Natural killer cell (primary cell): ENCODE measurements around the gene RTCA. TPM values are rescaled to one million over a fixed set of nuclear protein-coding genes. Genes with fewer than 3 reads are reported as not detected.

Source experiments
- ATAC-seq, 3 donors: fragments of 150-1000 bp in 2 of 3; fragments of 200-7000 bp in 1 of 3; cut with Tn5 transposase; 1 replicate in 1 of 3; 2 replicates in 2 of 3; pipeline ENCODE4 v1.10.0; 2021; ENCODE audit warnings: mild to moderate bottlenecking in 2 of 3, moderate library complexity in 2 of 3
- DNase-seq, 2 donors: peaks; one replicate each; pipeline versions ENCODE4 v3.0.0 to v3.0.0-alpha.2; 2013 to 2021; ENCODE audit warnings: mixed read lengths in 1 of 2
- H3K27ac ChIP-seq: one replicate; pipeline ENCODE4 v1.5.1; 2013; ENCODE audit warnings: mild to moderate bottlenecking, low read length
- H3K27me3 ChIP-seq: one replicate; pipeline ENCODE4 v1.6.1; 2013; ENCODE audit warnings: low read length; ENCODE audit not compliant: control insufficient read depth, insufficient read depth
- H3K36me3 ChIP-seq: one replicate; pipeline ENCODE4 v1.6.1; 2013; ENCODE audit warnings: low read length; ENCODE audit not compliant: control insufficient read depth, insufficient read depth
- H3K4me1 ChIP-seq: one replicate; pipeline ENCODE4 v1.6.1; 2013; ENCODE audit warnings: low read length; ENCODE audit not compliant: control insufficient read depth, insufficient read depth
- H3K4me3 ChIP-seq: one replicate; pipeline ENCODE4 v1.5.1; 2013; ENCODE audit warnings: low read length
- H3K9me3 ChIP-seq: one replicate; pipeline ENCODE4 v1.6.1; 2013; ENCODE audit warnings: low read length; ENCODE audit not compliant: control insufficient read depth, insufficient read depth
- H3K27ac Mint-ChIP-seq, 2 donors: one replicate each; pipeline ENCODE4 v1.8.0; 2022; ENCODE audit warnings: mild to moderate bottlenecking in 2 of 2, mixed read lengths in 2 of 2, moderate library complexity in 1 of 2
- H3K27me3 Mint-ChIP-seq, 2 donors: one replicate each; pipeline ENCODE4 v1.8.0; 2022; ENCODE audit warnings: low read depth in 2 of 2, mixed read lengths in 2 of 2
- H3K36me3 Mint-ChIP-seq: one replicate; pipeline ENCODE4 v1.8.0; 2022; ENCODE audit warnings: mixed read lengths
- H3K4me1 Mint-ChIP-seq, 2 donors: one replicate each; pipeline ENCODE4 v1.8.0; 2022; ENCODE audit warnings: mixed read lengths in 2 of 2
- H3K4me3 Mint-ChIP-seq: one replicate; pipeline ENCODE4 v1.8.0; 2022; ENCODE audit warnings: mild to moderate bottlenecking, moderate library complexity, mixed read lengths
- H3K9me3 Mint-ChIP-seq, 2 donors: one replicate each; pipeline ENCODE4 v1.8.0; 2022; ENCODE audit warnings: mixed read lengths in 2 of 2
- WGBS: methylation state at CpG from one replicate; pipeline ENCODE4 v1.1.7; 2013; ENCODE audit warnings: missing lambda C conversion rate; ENCODE audit not compliant: insufficient coverage; 5-methylcytosine and 5-hydroxymethylcytosine counted together
- intact Hi-C: fragments of 100-400 bp; cut with micrococcal nuclease; formaldehyde crosslinking; loops from one replicate; pipeline ENCODE4 v1.14.2; 2022
- total RNA-seq, 4 donors: library from RNA; stranded (reverse); fragments of 120-200 nt in 1 of 4; gene quantifications; one replicate each; pipeline versions ENCODE4 v1.2.3 to v1.2.4, GENCODE V29; 2013 to 2022
- TF ChIP-seq, protein P1 (sequence below): fragments of 200-600 bp; IDR thresholded peaks from one replicate; pipeline ENCODE4 v1.8.0; 2022; ENCODE audit warnings: antibody characterized with exemption

The RTCA gene
- total RNA-seq, 3 donors from 2014 or later (not counting 1 experiment from before 2014, with no cell fraction given) = 49.3 to 60.8 (median 52.3) TPM

DNA sequence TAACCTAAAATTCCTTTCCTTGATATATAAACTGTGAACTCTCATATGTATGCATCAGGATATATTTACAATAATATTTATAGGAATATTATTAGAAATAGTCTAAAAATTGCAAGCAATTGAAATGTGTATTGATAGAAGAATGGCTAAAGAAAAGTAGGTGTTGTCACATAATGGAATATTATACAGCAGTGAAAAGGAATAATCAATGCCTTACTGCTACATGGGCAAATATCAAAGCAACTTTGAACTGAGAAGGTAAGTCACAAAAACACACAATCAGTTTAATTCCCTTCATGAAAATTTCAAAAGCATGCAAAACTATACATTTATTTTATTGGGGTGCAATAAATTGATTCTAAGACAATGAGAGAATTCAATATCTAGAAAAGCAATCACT, 50.6 kb downstream of the RTCA start:
- H3K4me1 Mint-ChIP-seq = no peaks in the 10 kb centered on the region
- Histone ChIP-seq H3K36me3 (no peaks in the 10 kb centered on the region), H3K4me3 (no peak overlapping the region), H3K4me1 (no peaks in the 10 kb centered on the region), H3K9me3 (peaks cover 18% of the 10 kb centered on the region), H3K27me3 (no peaks in the 10 kb centered on the region), H3K27ac (no peak overlapping the region)
- no peak for DNase-seq
- peaks cover 5 to 6% of the 10 kb centered on the region in 2 donors for H3K9me3 Mint-ChIP-seq
- TF ChIP-seq, protein P1, sequence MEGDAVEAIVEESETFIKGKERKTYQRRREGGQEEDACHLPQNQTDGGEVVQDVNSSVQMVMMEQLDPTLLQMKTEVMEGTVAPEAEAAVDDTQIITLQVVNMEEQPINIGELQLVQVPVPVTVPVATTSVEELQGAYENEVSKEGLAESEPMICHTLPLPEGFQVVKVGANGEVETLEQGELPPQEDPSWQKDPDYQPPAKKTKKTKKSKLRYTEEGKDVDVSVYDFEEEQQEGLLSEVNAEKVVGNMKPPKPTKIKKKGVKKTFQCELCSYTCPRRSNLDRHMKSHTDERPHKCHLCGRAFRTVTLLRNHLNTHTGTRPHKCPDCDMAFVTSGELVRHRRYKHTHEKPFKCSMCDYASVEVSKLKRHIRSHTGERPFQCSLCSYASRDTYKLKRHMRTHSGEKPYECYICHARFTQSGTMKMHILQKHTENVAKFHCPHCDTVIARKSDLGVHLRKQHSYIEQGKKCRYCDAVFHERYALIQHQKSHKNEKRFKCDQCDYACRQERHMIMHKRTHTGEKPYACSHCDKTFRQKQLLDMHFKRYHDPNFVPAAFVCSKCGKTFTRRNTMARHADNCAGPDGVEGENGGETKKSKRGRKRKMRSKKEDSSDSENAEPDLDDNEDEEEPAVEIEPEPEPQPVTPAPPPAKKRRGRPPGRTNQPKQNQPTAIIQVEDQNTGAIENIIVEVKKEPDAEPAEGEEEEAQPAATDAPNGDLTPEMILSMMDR = no peak
- no peak overlapping the region for H3K4me3 Mint-ChIP-seq
- H3K27me3 Mint-ChIP-seq = peaks cover 0 to 6% of the 10 kb centered on the region in 2 donors
- ATAC-seq = no peak
- intact Hi-C loops = no loop called here
- peaks cover 10% of the 10 kb centered on the region for H3K36me3 Mint-ChIP-seq
- H3K27ac Mint-ChIP-seq = no peak overlapping the region

GRCh38 chr1:100320311-100321099, 54.5 kb downstream of the RTCA start:
- Histone ChIP-seq H3K27me3 (no peaks in the 10 kb centered on the region), H3K4me1 (no peaks in the 10 kb centered on the region), H3K9me3 (peaks cover 17% of the 10 kb centered on the region), H3K4me3 (no peak overlapping the region), H3K36me3 (no peaks in the 10 kb centered on the region), H3K27ac (no peak overlapping the region)
- intact Hi-C loops = no loop called here
- Mint-ChIP-seq H3K36me3 (peaks cover 10% of the 10 kb centered on the region), H3K4me1 (no peaks in the 10 kb centered on the region), H3K27me3 (no peaks in the 10 kb centered on the region), H3K27ac (no peak overlapping the region), H3K4me3 (no peak overlapping the region), H3K9me3 (peaks cover 5 to 6% of the 10 kb centered on the region in 2 donors)
- 100% methylated on average over 2 of the region's 2 CpGs for whole genome bisulfite sequencing
- DNase-seq = no peak
- ATAC-seq = no peak
- TF ChIP-seq, protein P1 = no peak

DNA sequence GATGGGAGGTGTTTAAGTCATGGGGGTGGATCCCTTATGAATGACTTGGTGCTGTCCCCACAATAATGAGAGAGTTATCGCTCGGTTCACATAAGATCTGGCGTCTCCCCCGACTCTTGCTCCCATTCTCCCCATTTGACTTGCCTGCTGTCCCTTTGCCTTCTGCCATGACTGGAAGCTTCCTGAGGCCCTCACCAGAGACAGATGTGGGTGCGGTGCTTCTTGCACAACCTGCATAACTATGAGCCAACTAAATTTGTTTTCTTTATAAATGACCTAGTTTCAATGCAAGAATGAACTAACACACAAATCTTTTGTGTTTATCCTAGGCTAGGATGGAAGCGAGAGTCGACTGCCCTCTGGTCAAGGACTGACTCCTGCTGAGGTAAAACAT, 55.1 kb downstream of the RTCA start:
- Histone ChIP-seq H3K9me3 (peaks cover 11% of the 10 kb centered on the region), H3K4me1 (no peaks in the 10 kb centered on the region), H3K36me3 (no peaks in the 10 kb centered on the region), H3K4me3 (no peak overlapping the region), H3K27me3 (no peaks in the 10 kb centered on the region), H3K27ac (no peak overlapping the region)
- no peak for DNase-seq
- peaks cover 5 to 6% of the 10 kb centered on the region in 2 donors for H3K9me3 Mint-ChIP-seq
- ATAC-seq = no peak
- TF ChIP-seq, protein P1 = no peak
- H3K27me3 Mint-ChIP-seq = no peaks in the 10 kb centered on the region
- no peak overlapping the region for H3K27ac Mint-ChIP-seq
- no peak overlapping the region for H3K4me3 Mint-ChIP-seq
- H3K36me3 Mint-ChIP-seq = peaks cover 10% of the 10 kb centered on the region
- intact Hi-C loops = no loop called here
- H3K4me1 Mint-ChIP-seq = no peaks in the 10 kb centered on the region
- 92% methylated on average over 7 of the region's 7 CpGs for WGBS

- no peaks in the 10 kb centered on the region for H3K27me3 Mint-ChIP-seq
- Histone ChIP-seq H3K27me3 (no peaks in the 10 kb centered on the region), H3K36me3 (no peaks in the 10 kb centered on the region), H3K4me1 (no peaks in the 10 kb centered on the region), H3K4me3 (no peak overlapping the region), H3K27ac (no peak overlapping the region), H3K9me3 (peaks cover 9% of the 10 kb centered on the region)
- TF ChIP-seq, protein P1 = no peak
- no peak overlapping the region for H3K27ac Mint-ChIP-seq
- no peak overlapping the region for H3K4me3 Mint-ChIP-seq
- WGBS = 96% methylated on average over 7 of the region's 8 CpGs
- H3K36me3 Mint-ChIP-seq = peaks cover 10% of the 10 kb centered on the region
- intact Hi-C loops = no loop called here
- peaks cover 5 to 6% of the 10 kb centered on the region in 2 donors for H3K9me3 Mint-ChIP-seq
- DNase-seq = no peak
- ATAC-seq = no peak
- H3K4me1 Mint-ChIP-seq = no peaks in the 10 kb centered on the region
Measured at GRCh38 chr1:100321506-100321905, 55.5 kb downstream of the RTCA start.
